GM12891 (cell line): ENCODE results near the gene MIOX.

ENCODE experiments used
- POLR2A ChIP-seq: IDR thresholded peaks from 2 replicates; pipeline ENCODE4 v1.6.1; 2011; ENCODE audit warnings: low read depth, low read length, control low read depth
- POLR2AphosphoS5 ChIP-seq: IDR thresholded peaks from 2 replicates; pipeline ENCODE4 v1.6.1; 2011; ENCODE audit warnings: low read depth, low read length, control low read depth
- TAF1 ChIP-seq: IDR thresholded peaks from 2 replicates; pipeline ENCODE4 v1.6.1; 2011; ENCODE audit warnings: low read depth, low read length, control low read depth

- TF ChIP-seq POLR2A (no peak), POLR2AphosphoS5 (no peak), TAF1 (no peak)
These were observed 46.5 kb downstream of the MIOX start for GRCh38 chr22:50532824-50533796.
